RWPE2 (cell line): Measurements from ENCODE around the gene MYO5A.

Experiments
- ATAC-seq: fragments of 200-7000 bp; cut with Tn5 transposase; 3 replicates; pipeline ENCODE4 v1.9.1; 2021; ENCODE audit warnings: low read depth
- DNase-seq: peaks from one replicate; pipeline ENCODE4 v3.0.0-alpha.2; 2020; ENCODE audit warnings: low spot score
- H3K27ac ChIP-seq: fragments of 450-650 bp; 2 replicates; pipeline ENCODE4 v1.5.1; 2017; ENCODE audit warnings: mild to moderate bottlenecking; ENCODE audit not compliant: poor library complexity, severe bottlenecking
- H3K27me3 ChIP-seq: fragments of 250-450 bp; sonication (Bioruptor Pico); 2 replicates; pipeline ENCODE4 v1.5.1; 2021; ENCODE audit warnings: mild to moderate bottlenecking, moderate library complexity; ENCODE audit not compliant: insufficient read depth, poor library complexity, severe bottlenecking
- H3K36me3 ChIP-seq: fragments of 250-450 bp; sonication (Bioruptor Pico); 2 replicates; pipeline ENCODE4 v1.5.1; 2020; ENCODE audit warnings: low read depth, mild to moderate bottlenecking, moderate library complexity
- H3K4me1 ChIP-seq: fragments of 250-450 bp; sonication (Bioruptor Pico); 2 replicates; pipeline ENCODE4 v1.5.1; 2021; ENCODE audit warnings: mild to moderate bottlenecking, moderate library complexity; ENCODE audit not compliant: insufficient read depth, poor library complexity, severe bottlenecking
- H3K4me3 ChIP-seq: fragments of 250-450 bp; sonication (Bioruptor Pico); 2 replicates; pipeline ENCODE4 v1.5.1; 2021; ENCODE audit warnings: mild to moderate bottlenecking, moderate library complexity; ENCODE audit not compliant: severe bottlenecking
- H3K9me3 ChIP-seq: fragments of 250-450 bp; sonication (Bioruptor Pico); 2 replicates; pipeline ENCODE4 v1.5.1; 2021; ENCODE audit warnings: mild to moderate bottlenecking, moderate library complexity; ENCODE audit not compliant: severe bottlenecking
- CTCF ChIP-seq: fragments of 450-650 bp; IDR thresholded peaks from one replicate; pipeline ENCODE4 v1.5.1; 2017; ENCODE audit warnings: mild to moderate bottlenecking, moderate library complexity; ENCODE audit not compliant: poor library complexity, severe bottlenecking

The MYO5A gene

GRCh38 chr15:52407374-52407773 lies 121.3 kb downstream of the MYO5A start:
- Histone ChIP-seq H3K9me3 (no peaks in the 10 kb centered on the region), H3K36me3 (peaks cover 6% of the 10 kb centered on the region; the same call in 1 of the 2 replicates), H3K27ac (no peak overlapping the region), H3K4me1 (no peaks in the 10 kb centered on the region), H3K4me3 (no peak overlapping the region), H3K27me3 (no peaks in the 10 kb centered on the region)
- ATAC-seq (no peak), DNase-seq (no peak)
- TF ChIP-seq CTCF, result no peak

- ATAC-seq (no peak), DNase-seq (no peak)
- H3K27ac ChIP-seq, result no peak overlapping the region
- H3K27me3 ChIP-seq, result no peaks in the 10 kb centered on the region
- no peaks in the 10 kb centered on the region for H3K9me3 ChIP-seq
- H3K4me3 ChIP-seq, result no peak overlapping the region
- H3K4me1 ChIP-seq, result no peaks in the 10 kb centered on the region
- TF ChIP-seq CTCF, result no peak
- H3K36me3 ChIP-seq, result peaks cover 6% of the 10 kb centered on the region; the same call in 1 of the 2 replicates
Observed at GRCh38 chr15:52406601-52407000, 122.1 kb downstream of the MYO5A start.

GRCh38 chr15:52405856-52406255 lies 122.8 kb downstream of the MYO5A start:
- DNase-seq (no peak), ATAC-seq (no peak)
- H3K27ac ChIP-seq, result no peak overlapping the region
- TF ChIP-seq CTCF, result no peak
- no peak overlapping the region for H3K4me3 ChIP-seq
- H3K9me3 ChIP-seq, result no peaks in the 10 kb centered on the region
- H3K36me3 ChIP-seq, result peaks cover 6% of the 10 kb centered on the region; the same call in 1 of the 2 replicates
- no peaks in the 10 kb centered on the region for H3K4me1 ChIP-seq
- no peaks in the 10 kb centered on the region for H3K27me3 ChIP-seq

GRCh38 chr15:52397118-52397517 lies 131.6 kb downstream of the MYO5A start:
- Histone ChIP-seq H3K4me3 (no peak overlapping the region), H3K27ac (no peak overlapping the region), H3K36me3 (0 out of 2 replicates have a peak, but pooled peaks cover 3% of the 10 kb centered on the region), H3K9me3 (no peaks in the 10 kb centered on the region), H3K27me3 (no peaks in the 10 kb centered on the region), H3K4me1 (no peaks in the 10 kb centered on the region)
- TF ChIP-seq CTCF, result no peak
- ATAC-seq (no peak), DNase-seq (no peak)

GRCh38 chr15:52394118-52394517 lies 134.6 kb downstream of the MYO5A start:
- H3K4me3 ChIP-seq, result no peak overlapping the region
- ATAC-seq, result no peak
- no peaks in the 10 kb centered on the region for H3K27me3 ChIP-seq
- H3K9me3 ChIP-seq, result no peaks in the 10 kb centered on the region
- no peak for TF ChIP-seq CTCF
- H3K27ac ChIP-seq, result no peak overlapping the region
- H3K36me3 ChIP-seq, result peaks cover 11% of the 10 kb centered on the region
- H3K4me1 ChIP-seq, result no peaks in the 10 kb centered on the region
- no peak for DNase-seq
